ENCODE data around the gene KRT34. TPM values are rescaled to one million over a fixed set of nuclear protein-coding genes. Genes with fewer than 3 reads are reported as not detected.
"Not testable (repeated sequence)": the region's sequence is repeated elsewhere in the genome, so short reads cannot be mapped to it uniquely, and the experiment has no call there.

Gene KRT34
- total RNA-seq, 2 donors from 2014 or later: not detected

DNA sequence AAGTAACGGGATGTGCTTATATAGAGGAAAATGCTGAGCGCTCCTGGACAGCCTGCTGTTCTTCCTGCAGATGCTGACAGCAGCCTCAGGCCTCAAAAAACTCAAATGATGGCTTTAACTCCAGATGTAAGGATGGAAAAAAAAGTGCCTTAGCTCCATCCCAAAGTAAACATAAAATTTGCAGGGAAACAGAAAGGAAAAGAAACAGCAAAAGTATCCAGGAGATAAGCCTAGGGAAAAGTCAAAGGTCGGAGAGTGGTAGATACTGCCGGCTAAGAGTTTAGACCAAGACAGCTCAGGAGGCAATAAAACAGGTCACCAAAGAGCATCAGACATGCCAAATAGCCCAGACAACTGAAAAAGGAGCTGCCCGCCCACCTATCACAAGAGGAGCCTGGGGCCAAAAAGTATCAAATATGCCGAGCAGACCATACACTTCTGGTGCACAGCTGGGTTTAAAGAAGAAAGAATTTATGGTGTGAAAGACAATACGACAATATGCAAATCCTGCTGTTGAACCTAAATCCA, 8.4 kb upstream of the KRT34 start:
- DNase-seq (ENCODE audit: low spot score in 2 of 2) (no peak), ATAC-seq (no peak)
- Mint-ChIP-seq H3K36me3 (peaks cover 7 to 14% of the 10 kb centered on the region in 2 donors), H3K9me3 (peaks cover 7 to 17% of the 10 kb centered on the region in 2 donors), H3K27ac (no peak overlapping the region)

- ATAC-seq: no peak
- peaks cover 7 to 17% of the 10 kb centered on the region in 2 donors for H3K9me3 Mint-ChIP-seq
- H3K36me3 Mint-ChIP-seq: peaks cover 7 to 14% of the 10 kb centered on the region in 2 donors
- DNase-seq (ENCODE audit: low spot score in 2 of 2): no peak
- H3K27ac Mint-ChIP-seq: no peak overlapping the region
These were observed 5.6 kb upstream of the KRT34 start for GRCh38 chr17:41387670-41388069.

DNA sequence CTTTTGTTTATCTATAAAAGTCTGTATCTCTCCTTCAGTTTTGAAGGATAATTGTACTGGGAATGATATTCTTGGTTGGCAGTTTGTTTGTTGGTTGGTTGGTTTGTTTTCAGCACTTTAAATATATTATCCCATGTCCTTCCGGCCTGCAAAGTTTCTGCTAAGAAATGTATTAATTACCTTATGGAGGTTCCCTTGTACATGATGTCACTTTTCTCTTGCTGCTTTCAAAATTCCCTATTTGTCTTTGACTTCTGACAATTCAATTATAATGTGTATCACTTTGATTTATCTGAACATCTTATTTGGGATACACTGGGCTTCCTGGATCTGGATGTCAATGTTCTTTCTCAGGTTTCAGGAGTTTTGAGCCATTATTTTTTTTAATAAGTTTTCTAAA, 4.1 kb upstream of the KRT34 start:
- DNase-seq (ENCODE audit: low spot score in 2 of 2) (no peak), ATAC-seq (no peak)
- H3K27ac Mint-ChIP-seq: no peak overlapping the region
- peaks cover 7 to 14% of the 10 kb centered on the region in 2 donors for H3K36me3 Mint-ChIP-seq
- peaks cover 7 to 17% of the 10 kb centered on the region in 2 donors for H3K9me3 Mint-ChIP-seq

GRCh38 chr17:41383690-41384089, 1.6 kb upstream of the KRT34 start:
- Mint-ChIP-seq H3K36me3 (peaks cover 7 to 14% of the 10 kb centered on the region in 2 donors), H3K9me3 (peaks cover 9 to 17% of the 10 kb centered on the region in 2 donors), H3K27ac (no peak overlapping the region)
- DNase-seq (ENCODE audit: low spot score in 2 of 2) (no peak), ATAC-seq (no peak)

GRCh38 chr17:41382394-41382793, 288 bp upstream of the KRT34 start:
- no peak for ATAC-seq
- DNase-seq (ENCODE audit: low spot score in 2 of 2): no peak
- H3K9me3 Mint-ChIP-seq: peaks cover 9 to 12% of the 10 kb centered on the region in 2 donors
- peaks cover 7 to 11% of the 10 kb centered on the region in 2 donors for H3K36me3 Mint-ChIP-seq
- H3K27ac Mint-ChIP-seq: no peak overlapping the region

- not testable (repeated sequence) for H3K27ac Mint-ChIP-seq; H3K36me3 Mint-ChIP-seq; ATAC-seq; H3K9me3 Mint-ChIP-seq; DNase-seq (ENCODE audit: low spot score in 2 of 2)
These were observed 2.0 kb downstream of the KRT34 start for GRCh38 chr17:41380091-41380490.

GRCh38 chr17:41377546-41377945, 4.6 kb downstream of the KRT34 start:
- DNase-seq (ENCODE audit: low spot score in 2 of 2): no peak
- Mint-ChIP-seq H3K36me3 (peaks cover 0 to 5% of the 10 kb centered on the region in 2 donors), H3K27ac (no peak overlapping the region), H3K9me3 (peaks cover 12% of the 10 kb centered on the region in 2 donors)
- no peak for ATAC-seq

DNA sequence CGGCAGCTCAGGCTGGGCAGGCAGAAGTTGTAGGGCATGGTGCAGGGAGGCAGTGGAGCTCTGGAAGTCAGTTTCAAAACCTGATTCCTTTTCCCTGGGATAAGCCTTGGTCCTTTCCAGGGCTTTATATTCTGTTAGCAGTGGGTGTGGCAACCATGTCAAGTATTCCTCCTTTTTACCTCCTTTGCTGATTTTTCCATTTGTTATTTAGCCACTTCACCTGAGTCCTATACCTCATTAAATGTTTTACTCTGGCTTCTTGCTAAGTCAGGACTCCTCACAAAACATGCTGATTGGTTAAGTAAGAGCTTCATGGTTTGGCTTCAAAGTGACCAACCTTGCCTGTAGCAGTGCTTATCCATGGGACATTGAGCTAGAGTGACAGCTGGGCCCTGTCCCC, 12.4 kb downstream of the KRT34 start, which contains the start of gene KRT33B:
KRT33B (minus strand) TSS at position 101 of the 400 bp plus-strand sequence; CDS start at position 38, 63 bp downstream.
- Mint-ChIP-seq H3K36me3 (peaks cover 0 to 5% of the 10 kb centered on the region in 2 donors), H3K9me3 (peaks cover 7 to 8% of the 10 kb centered on the region in 2 donors), H3K27ac (no peak within 1 kb of the TSS)
- DNase-seq (ENCODE audit: low spot score in 2 of 2) (no peak), ATAC-seq (no peak)

- DNase-seq (ENCODE audit: low spot score in 2 of 2) (no peak), ATAC-seq (no peak)
- H3K27ac Mint-ChIP-seq: no peak overlapping the region
- peaks cover 1 to 2% of the 10 kb centered on the region in 2 donors for H3K9me3 Mint-ChIP-seq
- no peaks in the 10 kb centered on the region for H3K36me3 Mint-ChIP-seq
These were observed 13.1 kb downstream of the KRT34 start for GRCh38 chr17:41369023-41369422.

GRCh38 chr17:41367426-41368075, 14.6 kb downstream of the KRT34 start:
- Mint-ChIP-seq H3K27ac (no peak overlapping the region), H3K9me3 (no peaks in the 10 kb centered on the region), H3K36me3 (no peaks in the 10 kb centered on the region)
- DNase-seq (ENCODE audit: low spot score in 2 of 2) (no peak), ATAC-seq (no peak)

GRCh38 chr17:41366070-41366469, 16.0 kb downstream of the KRT34 start:
- DNase-seq (ENCODE audit: low spot score in 2 of 2): no peak
- Mint-ChIP-seq H3K27ac (no peak overlapping the region), H3K9me3 (peaks cover 0 to 4% of the 10 kb centered on the region in 2 donors), H3K36me3 (no peaks in the 10 kb centered on the region)
- ATAC-seq: no peak

- DNase-seq (ENCODE audit: low spot score in 2 of 2): no peak
- Mint-ChIP-seq H3K36me3 (no peaks in the 10 kb centered on the region), H3K27ac (no peak overlapping the region), H3K9me3 (peaks cover 0 to 4% of the 10 kb centered on the region in 2 donors)
- no peak for ATAC-seq
These were observed 18.2 kb downstream of the KRT34 start for GRCh38 chr17:41363881-41364280.

DNA sequence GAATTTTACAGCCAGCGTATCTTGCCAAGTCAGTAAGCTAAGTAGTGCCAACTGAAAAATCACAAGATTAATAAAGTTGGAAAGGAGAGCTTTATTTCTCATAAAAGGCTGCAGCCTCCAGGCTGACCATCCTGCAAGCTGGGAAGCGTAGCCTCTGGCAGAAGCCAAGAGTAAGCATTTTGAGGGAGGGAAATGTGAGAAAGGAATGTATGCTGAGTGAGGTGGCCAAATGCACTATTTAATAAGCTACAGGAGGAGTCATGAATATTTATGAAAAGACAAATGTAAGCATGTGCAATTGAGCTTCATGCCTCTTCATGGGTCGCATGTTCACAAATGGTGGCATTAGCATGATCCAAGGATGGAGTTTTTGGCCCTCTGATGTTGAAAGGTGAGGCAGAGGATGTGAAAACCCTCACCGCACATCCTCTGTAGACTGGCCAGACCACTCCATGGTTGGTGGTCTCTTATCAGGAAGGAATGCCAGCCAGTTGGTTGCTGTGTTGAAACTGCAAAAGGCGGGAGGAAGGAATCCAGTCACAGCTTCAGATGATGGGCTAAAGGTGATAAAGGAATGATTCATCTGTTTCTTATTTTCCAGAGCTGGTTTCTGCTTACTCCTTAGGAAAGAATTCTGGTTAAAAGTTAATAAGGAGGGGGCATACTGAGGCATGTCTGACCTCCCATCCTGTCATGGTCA, 21.7 kb downstream of the KRT34 start:
- ATAC-seq (no peak), DNase-seq (ENCODE audit: low spot score in 2 of 2) (no peak)
- peaks cover 0 to 4% of the 10 kb centered on the region in 2 donors for H3K9me3 Mint-ChIP-seq
- H3K36me3 Mint-ChIP-seq: no peaks in the 10 kb centered on the region
- H3K27ac Mint-ChIP-seq: no peak overlapping the region

GRCh38 chr17:41354536-41354935, 27.6 kb downstream of the KRT34 start:
- H3K27ac Mint-ChIP-seq: no peak overlapping the region
- no peaks in the 10 kb centered on the region for H3K36me3 Mint-ChIP-seq
- no peak for ATAC-seq
- DNase-seq (ENCODE audit: low spot score in 2 of 2): no peak
- H3K9me3 Mint-ChIP-seq: peaks cover 0 to 4% of the 10 kb centered on the region in 2 donors

- ATAC-seq (no peak), DNase-seq (ENCODE audit: low spot score in 2 of 2) (no peak)
- no peaks in the 10 kb centered on the region for H3K36me3 Mint-ChIP-seq
- no peak overlapping the region for H3K27ac Mint-ChIP-seq
- H3K9me3 Mint-ChIP-seq: peaks cover 0 to 4% of the 10 kb centered on the region in 2 donors
These were observed 29.3 kb downstream of the KRT34 start for GRCh38 chr17:41352597-41353366.

DNA sequence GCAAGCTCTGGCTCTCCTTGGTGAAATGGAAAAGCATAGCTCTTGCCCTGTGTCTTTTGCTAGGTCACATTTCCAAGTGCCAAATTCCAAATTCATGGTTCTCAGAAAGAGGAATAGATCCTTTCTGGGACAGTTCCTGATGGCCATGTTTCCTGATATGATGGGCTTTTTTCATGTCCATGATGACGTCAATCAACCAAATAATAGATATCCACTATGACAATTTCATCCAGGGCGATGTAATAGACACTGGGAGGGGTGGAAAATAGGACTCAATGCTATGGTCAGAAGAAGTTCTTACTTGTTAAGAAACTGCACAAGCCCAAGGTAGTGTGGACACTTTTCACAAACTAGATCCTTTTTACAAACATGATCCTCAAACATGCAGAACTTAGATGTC, 30.9 kb downstream of the KRT34 start:
- DNase-seq (ENCODE audit: low spot score in 2 of 2) (no peak), ATAC-seq (no peak)

DNA sequence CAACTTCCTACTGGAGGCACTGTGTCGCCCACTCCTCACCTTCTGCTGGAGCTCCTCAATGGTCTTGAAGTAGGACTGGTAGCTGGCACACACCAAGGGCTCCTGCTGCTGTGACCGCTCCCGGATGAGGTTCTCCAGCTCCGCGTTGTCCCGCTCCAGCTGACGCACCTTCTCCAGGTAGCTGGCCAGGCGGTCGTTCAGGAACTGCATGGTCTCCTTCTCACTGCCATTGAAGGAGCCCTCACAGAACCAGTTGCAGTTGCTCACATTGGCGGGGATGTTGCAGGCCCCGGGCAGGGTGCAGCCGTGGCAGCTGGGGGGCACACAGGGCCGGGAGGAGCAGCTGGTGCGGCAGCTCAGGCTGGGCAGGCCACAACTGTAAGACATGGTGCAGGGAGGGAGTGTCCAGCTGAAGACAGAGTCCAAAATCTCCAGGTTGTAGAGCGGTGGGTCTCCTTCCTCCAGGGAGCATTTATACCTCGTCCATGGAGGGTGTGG, 31.7 kb downstream of the KRT34 start, which contains the start of gene KRT33A:
KRT33A (minus strand) TSS at position 448 of the 498 bp plus-strand sequence; CDS start at position 387, 61 bp downstream.
- not testable (repeated sequence) for DNase-seq (ENCODE audit: low spot score in 2 of 2); ATAC-seq; H3K9me3 Mint-ChIP-seq; H3K27ac Mint-ChIP-seq; H3K36me3 Mint-ChIP-seq

More for the DNA sequence above, 30.9 kb downstream of the KRT34 start:
- Mint-ChIP-seq H3K36me3 (no peaks in the 10 kb centered on the region), H3K9me3 (peaks cover 0 to 4% of the 10 kb centered on the region in 2 donors), H3K27ac (no peak overlapping the region)
